Adrenal gland (tissue), 5 donors: Measurements from ENCODE around the gene LMBRD2.

Source experiments
- POLR2A ChIP-seq, 2 donors: fragments of 450-650 bp; IDR thresholded peaks; one replicate each; pipeline ENCODE4 v1.6.1; 2017; ENCODE audit warnings: antibody characterized with exemption in 2 of 2, mild to moderate bottlenecking in 2 of 2, moderate library complexity in 1 of 2
- TF ChIP-seq, protein P1 (sequence below), 6 experiments: fragments of 450-650 bp in 4 of 6; fragments of 200-600 bp in 2 of 6; sonication (generic) in 1 of 6; IDR thresholded peaks; 1 replicate in 5 of 6; 2 replicates in 1 of 6; pipeline versions ENCODE4 v1.5.1 to v1.8.0; 2016 to 2021; ENCODE audit warnings: antibody characterized with exemption in 6 of 6, mild to moderate bottlenecking in 2 of 6, moderate library complexity in 1 of 6
- donor health status: DM: no; HTN: no; CAD: no.

DNA sequence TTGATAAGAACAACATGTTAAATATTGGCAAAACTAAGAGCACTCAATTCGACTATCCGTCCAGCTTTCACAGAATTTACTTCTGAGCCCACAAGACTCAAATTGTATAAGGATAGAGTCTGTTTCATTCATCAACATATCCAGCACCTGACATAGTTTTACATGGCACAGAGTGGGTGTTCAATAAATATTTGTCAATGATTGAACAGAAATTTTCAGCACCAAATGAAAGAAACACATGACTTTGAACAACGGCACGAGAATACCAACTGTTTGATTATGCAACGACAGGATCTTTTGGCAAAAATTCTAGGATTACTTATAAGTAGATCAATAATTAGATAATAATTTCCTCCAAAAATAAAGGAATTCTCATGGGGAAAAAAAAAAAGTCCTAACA lies 42.1 kb upstream of the LMBRD2 start:
- TF ChIP-seq, protein P1, sequence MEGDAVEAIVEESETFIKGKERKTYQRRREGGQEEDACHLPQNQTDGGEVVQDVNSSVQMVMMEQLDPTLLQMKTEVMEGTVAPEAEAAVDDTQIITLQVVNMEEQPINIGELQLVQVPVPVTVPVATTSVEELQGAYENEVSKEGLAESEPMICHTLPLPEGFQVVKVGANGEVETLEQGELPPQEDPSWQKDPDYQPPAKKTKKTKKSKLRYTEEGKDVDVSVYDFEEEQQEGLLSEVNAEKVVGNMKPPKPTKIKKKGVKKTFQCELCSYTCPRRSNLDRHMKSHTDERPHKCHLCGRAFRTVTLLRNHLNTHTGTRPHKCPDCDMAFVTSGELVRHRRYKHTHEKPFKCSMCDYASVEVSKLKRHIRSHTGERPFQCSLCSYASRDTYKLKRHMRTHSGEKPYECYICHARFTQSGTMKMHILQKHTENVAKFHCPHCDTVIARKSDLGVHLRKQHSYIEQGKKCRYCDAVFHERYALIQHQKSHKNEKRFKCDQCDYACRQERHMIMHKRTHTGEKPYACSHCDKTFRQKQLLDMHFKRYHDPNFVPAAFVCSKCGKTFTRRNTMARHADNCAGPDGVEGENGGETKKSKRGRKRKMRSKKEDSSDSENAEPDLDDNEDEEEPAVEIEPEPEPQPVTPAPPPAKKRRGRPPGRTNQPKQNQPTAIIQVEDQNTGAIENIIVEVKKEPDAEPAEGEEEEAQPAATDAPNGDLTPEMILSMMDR (IDR thresholded peaks at IDR 0.05), result no peak
- TF ChIP-seq POLR2A (IDR thresholded peaks at IDR 0.05), result no peak
